GM10266 (cell line): ENCODE results near the gene UBR4.

ENCODE experiments used
- DNase-seq: peaks from one replicate; pipeline ENCODE4 v3.0.0; 2012; ENCODE audit errors: extremely low spot score
- CTCF ChIP-seq: IDR thresholded peaks from 2 replicates; pipeline ENCODE4 v1.5.1; 2012; ENCODE audit warnings: mild to moderate bottlenecking, low read depth; ENCODE audit not compliant: control insufficient read depth, insufficient read depth; ENCODE audit errors: missing control alignments

Gene UBR4

GRCh38 chr1:19198820-19199219 is 11.2 kb downstream of the UBR4 start:
- no peak for TF ChIP-seq CTCF

GRCh38 chr1:19197845-19198244 is 12.2 kb downstream of the UBR4 start:
- no peak for DNase-seq
- no peak for TF ChIP-seq CTCF

More at GRCh38 chr1:19198820-19199219, 11.2 kb downstream of the UBR4 start:
- DNase-seq = no peak

DNA sequence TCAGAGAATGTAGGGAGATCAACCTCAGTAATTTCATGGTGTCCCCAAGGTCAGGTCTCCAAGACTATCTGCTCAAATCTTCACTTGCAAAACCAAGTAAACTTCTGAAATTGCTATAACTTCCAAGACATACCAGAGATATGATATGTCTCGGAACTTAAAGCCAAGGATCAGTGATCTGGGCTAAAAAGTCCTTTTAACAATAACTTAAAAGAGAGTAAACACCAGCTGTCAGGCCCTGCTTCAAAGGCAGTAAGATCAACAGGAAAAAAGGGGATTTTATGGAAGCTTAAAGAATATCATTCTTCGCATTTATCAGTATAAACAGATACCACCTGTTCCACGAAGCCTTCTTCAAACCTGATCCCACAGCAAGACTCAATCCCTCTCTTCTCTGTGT is 13.7 kb downstream of the UBR4 start:
- no peak for TF ChIP-seq CTCF
- no peak for DNase-seq

DNA sequence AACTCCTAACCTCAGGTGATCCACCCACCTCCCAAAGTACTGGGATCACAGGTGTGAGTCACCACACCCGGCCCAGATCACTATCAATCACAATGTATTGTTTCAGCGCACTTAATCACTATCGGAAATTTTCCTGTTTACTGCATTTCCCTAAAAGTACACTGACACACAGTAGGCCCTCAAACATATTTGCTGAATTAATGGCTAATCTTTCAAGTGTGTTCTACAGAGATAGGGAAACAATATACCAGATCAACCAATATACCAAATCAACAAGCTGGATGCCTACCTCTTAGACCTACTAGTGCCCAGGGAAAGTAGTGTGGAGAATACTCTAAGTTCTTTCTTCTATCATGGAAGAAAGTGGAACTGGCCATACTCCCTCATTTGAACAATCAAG is 17.1 kb downstream of the UBR4 start:
- TF ChIP-seq CTCF = no peak
- DNase-seq = no peak

GRCh38 chr1:19191811-19192210 is 18.3 kb downstream of the UBR4 start:
- TF ChIP-seq CTCF = no peak
- DNase-seq = no peak

- no peak for TF ChIP-seq CTCF
- DNase-seq = no peak
Measured at GRCh38 chr1:19190468-19190867, 19.6 kb downstream of the UBR4 start.

DNA sequence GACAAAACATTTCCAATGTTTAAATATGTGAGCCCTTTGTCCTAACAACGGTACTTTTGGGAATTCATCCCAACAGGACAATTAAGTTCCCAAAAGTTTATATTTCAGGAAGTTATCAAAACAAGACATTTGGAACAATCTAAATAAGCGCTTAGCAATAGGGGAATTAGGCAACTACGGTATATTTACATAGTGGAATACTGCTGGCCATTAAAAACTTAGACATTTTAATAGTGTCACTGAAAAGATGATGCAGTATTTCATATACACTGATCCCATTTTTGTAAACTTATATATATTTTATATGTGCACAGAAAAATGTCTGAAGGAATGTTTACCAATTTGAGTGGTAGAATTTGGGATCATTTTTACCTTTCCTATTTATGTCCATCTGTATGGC is 20.8 kb downstream of the UBR4 start:
- no peak for DNase-seq
- no peak for TF ChIP-seq CTCF
